GM10266 (cell line): ENCODE results near the gene ASB16.

Experiments
- DNase-seq: peaks from one replicate; pipeline ENCODE4 v3.0.0; 2012; ENCODE audit errors: extremely low spot score
- TF ChIP-seq, protein P1 (sequence below): IDR thresholded peaks from 2 replicates; pipeline ENCODE4 v1.5.1; 2012; ENCODE audit warnings: mild to moderate bottlenecking, low read depth; ENCODE audit not compliant: control insufficient read depth, insufficient read depth; ENCODE audit errors: missing control alignments

ASB16 gene

DNA sequence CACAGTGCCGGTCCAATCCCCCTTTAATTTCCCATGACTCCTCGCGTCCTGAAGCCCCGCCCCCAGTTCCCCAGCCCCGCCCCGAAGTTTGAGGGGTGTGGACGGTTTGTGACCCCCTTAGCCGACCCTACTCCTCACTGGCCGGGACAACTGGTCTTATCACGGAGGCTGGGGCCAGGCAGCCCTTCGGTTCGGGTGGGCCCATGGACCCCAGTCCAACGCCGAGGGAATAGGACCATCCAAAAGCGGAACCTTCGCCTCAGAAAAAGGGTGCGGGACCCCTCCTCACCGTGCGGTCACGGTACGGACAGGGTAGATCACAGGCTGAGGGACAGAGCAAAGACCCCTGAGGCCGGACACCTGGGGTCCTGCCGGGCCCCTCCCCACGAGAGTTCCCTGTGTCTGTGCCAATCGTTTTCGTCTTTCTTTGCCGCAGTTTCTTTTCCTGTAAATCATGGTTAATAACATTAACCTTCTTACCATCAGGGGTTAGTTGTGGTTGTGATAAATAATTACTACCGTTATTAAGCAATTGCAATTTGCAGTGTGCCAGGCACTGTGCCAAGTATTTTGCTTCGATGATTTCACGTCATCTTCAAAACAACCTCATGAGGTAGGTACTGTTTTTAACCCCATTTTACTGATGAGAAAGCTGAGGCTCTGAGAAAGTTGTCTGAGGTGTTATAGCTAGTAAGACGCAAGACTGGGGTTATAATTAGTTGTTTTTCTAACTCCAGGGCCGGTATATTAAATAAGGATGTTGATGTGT, 16.8 kb downstream of the ASB16 start:
- TF ChIP-seq, protein P1, sequence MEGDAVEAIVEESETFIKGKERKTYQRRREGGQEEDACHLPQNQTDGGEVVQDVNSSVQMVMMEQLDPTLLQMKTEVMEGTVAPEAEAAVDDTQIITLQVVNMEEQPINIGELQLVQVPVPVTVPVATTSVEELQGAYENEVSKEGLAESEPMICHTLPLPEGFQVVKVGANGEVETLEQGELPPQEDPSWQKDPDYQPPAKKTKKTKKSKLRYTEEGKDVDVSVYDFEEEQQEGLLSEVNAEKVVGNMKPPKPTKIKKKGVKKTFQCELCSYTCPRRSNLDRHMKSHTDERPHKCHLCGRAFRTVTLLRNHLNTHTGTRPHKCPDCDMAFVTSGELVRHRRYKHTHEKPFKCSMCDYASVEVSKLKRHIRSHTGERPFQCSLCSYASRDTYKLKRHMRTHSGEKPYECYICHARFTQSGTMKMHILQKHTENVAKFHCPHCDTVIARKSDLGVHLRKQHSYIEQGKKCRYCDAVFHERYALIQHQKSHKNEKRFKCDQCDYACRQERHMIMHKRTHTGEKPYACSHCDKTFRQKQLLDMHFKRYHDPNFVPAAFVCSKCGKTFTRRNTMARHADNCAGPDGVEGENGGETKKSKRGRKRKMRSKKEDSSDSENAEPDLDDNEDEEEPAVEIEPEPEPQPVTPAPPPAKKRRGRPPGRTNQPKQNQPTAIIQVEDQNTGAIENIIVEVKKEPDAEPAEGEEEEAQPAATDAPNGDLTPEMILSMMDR: no peak
- no peak for DNase-seq

DNA sequence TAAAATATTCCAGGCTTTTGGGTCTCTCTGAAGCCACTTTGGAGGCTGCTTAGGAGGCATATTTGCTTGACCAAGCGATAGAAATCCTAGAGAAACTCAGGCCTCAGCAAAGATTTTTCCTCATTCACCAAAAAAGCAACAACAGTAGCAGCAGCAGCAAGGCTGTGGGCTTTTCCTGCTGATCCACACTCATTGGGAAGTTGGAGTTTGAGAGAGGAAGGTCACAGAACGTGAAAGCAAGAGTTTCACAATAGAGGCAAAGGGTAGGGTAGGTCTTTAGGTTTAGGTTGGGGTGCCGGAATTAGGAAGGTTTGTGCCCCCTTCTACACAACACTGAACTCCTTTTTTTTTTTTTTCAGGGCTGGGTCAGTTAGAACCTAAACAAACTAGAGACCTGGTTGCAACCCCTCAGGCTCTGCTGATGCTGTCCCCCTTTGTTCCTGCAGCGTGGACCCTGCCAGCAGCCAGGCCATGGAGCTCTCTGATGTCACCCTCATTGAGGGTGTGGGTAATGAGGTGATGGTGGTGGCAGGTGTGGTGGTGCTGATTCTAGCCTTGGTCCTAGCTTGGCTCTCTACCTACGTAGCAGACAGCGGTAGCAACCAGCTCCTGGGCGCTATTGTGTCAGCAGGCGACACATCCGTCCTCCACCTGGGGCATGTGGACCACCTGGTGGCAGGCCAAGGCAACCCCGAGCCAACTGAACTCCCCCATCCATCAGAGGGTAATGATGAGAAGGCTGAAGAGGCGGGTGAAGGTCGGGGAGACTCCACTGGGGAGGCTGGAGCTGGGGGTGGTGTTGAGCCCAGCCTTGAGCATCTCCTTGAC, 18.3 kb downstream of the ASB16 start:
- TF ChIP-seq, protein P1: no peak
- no peak for DNase-seq

DNA sequence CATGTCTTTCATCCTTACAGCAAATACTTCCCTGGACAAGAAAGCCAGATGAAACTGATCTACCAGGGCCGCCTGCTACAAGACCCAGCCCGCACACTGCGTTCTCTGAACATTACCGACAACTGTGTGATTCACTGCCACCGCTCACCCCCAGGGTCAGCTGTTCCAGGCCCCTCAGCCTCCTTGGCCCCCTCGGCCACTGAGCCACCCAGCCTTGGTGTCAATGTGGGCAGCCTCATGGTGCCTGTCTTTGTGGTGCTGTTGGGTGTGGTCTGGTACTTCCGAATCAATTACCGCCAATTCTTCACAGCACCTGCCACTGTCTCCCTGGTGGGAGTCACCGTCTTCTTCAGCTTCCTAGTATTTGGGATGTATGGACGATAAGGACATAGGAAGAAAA, 20.0 kb downstream of the ASB16 start:
- DNase-seq: no peak
- TF ChIP-seq, protein P1: no peak

DNA sequence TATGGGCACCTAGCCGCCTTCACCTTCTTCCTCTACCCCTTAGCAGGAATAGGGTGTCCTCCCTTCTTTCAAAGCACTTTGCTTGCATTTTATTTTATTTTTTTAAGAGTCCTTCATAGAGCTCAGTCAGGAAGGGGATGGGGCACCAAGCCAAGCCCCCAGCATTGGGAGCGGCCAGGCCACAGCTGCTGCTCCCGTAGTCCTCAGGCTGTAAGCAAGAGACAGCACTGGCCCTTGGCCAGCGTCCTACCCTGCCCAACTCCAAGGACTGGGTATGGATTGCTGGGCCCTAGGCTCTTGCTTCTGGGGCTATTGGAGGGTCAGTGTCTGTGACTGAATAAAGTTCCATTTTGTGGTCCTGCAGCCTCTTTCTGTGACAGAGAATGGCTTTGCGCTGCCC, 20.9 kb downstream of the ASB16 start:
- TF ChIP-seq, protein P1: no peak
- no peak for DNase-seq

DNA sequence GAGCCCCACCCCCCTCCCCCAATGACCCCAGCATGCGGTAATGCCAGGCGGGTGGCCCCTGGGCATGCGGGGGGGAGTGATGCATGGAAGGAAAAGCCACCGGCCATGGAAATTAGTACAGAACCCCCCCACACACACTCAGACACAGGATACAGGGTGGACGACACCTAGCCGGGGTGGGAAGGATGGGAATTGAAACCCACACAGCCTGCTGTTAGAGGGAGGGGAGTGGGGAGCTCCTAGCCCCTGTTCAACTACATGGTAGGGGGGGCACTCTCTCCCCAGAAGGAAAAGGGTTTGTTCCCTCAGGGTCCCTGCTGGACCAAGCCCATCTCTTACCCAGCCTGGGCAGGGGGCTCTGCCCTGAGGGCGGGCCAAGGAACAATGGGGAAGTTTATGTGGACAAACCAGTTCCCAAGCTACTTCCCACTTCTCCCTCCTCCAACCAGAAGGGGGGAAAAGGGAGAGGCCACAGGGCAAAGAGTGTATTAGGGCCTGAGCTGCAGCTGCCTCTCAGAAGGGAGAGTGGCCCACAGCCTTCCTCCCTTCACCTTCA, 21.5 kb downstream of the ASB16 start:
- DNase-seq: no peak
- TF ChIP-seq, protein P1: no peak

DNA sequence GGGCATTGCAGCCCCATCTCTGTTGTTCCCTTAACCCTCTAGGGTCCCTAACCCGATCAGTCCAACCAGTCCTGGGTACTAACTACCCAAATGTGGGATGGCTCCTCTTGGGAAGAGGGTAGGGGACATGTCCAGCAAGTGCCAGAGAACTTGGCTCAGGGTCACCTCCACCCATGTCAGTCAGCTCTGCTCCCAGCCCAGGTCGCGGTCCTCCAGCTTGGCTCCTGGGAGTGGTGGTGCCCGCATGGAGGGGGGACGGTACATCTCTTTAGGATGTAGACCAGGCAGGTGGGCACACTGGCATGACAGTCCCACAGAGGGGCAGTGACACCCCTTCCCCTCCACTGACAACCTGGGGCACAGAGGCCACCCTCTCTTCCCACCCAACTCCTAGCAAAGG, 22.2 kb downstream of the ASB16 start:
- no peak for DNase-seq
- TF ChIP-seq, protein P1: no peak
